Measurements from ENCODE around the gene EPB41L5.
A peak's percentile ranks its signal among the peaks of the same experiment; 100 is the strongest.
"Not testable (repeated sequence)": the region's sequence is repeated elsewhere in the genome, so short reads cannot be mapped to it uniquely, and the experiment has no call there.

Gene EPB41L5

DNA sequence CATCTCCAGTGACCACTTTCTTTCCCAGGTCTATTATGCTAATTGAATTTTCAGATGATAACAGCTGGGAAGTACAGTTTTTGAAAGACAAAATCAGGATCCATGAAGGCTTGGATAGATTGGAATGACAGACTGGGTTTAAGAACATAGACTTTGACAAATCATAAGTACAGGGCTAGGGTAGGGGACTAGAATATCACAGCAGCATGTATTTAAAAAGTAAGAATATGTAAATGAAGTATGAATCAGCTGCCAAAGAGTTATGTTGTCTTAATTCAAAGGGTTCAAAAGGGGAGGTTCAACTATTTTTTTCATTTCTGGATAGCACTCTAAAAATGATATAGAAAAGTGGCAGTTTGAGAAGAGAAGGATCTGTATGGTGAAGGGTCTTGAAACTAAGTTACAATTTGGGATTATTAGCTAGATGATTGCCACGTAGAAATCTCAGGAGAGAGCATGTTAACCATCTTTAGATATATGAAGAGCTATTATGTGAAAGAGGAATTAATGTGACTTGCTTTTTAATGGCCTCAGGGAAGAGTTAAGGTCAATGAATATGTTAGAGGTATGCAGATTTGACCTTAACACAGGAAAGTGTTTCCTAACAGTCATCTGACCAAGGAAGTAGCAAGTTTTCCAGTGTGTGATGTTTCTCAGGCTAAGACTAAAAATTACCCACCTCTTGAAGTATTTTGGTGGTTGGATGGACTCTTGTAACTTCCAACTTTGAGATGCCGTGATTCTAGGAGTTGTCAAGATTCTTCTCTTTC lies 128.6 kb downstream of the EPB41L5 start:
- DNase-seq (ENCODE audit: low spot score) = no peak

DNA sequence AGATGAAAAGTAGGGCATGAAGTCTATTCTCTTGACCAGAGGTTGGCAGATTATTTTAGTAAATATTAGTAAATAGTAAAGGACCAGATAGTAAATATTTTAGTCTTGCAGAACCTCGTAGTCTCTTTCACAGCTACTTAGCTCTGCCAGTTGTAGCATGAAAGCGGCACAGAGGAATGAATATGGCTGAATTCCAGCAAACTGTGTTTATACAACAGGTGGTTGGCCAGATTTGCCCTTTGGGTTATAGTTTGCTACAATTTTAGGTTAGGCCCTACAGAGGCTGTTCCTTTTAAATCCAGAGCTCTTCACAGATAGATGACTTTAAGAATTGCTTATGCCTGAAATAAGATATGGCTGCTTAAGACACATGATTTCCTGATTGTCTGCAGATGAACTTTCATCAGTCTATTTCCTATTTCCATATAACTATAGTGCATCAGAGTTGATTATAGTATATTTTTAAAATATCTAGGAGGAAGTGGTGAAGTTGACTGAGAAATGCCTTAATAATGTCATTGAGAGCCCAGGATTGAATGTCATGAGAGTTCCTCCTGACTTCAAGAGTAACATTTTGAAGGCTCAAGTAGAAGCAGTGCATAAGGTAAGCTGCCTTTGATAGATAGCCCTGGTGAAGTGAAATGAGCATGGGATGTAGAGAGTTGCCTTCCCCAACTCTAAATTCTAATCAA lies 129.8 kb downstream of the EPB41L5 start:
- DNase-seq (ENCODE audit: low spot score) = no peak

DNA sequence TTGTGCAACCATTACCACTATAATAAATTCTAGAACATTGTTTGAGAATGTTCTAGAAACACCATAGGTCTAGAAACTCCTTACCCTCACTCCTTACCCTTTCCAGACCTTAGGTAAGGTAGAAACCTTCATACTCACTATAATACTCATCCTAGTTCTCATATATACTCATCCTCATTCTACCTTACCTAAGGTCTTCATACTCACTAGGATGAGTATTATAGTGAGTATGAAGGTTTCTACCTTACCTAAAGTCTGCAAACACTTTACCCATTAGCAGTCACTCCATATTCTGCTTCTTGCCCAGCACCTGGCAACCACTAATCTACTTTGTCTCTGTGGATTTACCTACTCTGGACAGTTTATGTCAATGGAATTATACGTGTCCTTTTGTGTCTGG lies 135.4 kb downstream of the EPB41L5 start:
- DNase-seq (ENCODE audit: low spot score) = no peak

DNA sequence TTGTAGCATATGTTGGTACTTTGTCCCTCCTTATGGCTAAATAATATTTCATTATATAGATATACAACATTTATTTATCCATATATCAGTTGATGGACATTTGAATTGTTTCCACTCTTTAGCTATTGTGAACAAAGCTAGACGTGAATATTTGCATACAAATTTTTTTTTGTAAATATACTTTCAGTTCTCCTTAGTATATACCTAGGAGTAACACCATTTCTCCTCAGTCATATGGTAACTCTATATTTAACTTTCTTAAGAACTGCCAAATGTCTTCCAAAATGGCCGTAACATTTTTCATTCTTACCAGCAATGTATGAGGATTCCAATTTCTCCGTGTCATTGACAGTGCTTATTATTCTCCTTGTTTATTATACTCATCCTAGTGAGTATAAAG lies 135.8 kb downstream of the EPB41L5 start:
- no peak for DNase-seq (ENCODE audit: low spot score)

DNA sequence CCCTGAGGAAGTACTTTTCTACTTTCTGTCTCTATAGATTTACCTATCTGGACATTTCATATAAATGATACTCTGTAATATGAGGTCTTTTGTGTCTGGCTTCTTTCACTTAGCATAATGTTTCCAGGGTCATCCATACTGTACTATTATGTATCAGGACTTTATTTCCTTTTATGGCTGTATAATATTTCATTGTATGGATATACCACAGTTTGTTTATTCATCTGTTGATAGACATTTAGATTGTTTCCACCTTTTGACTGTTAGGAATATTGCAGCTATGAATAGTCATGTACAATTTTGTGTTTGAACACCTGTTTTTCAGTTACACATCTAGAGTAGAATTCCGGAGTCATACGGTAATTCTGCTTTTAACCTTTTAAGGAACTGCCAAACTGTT lies 136.5 kb downstream of the EPB41L5 start:
- DNase-seq (ENCODE audit: low spot score) = no peak

DNA sequence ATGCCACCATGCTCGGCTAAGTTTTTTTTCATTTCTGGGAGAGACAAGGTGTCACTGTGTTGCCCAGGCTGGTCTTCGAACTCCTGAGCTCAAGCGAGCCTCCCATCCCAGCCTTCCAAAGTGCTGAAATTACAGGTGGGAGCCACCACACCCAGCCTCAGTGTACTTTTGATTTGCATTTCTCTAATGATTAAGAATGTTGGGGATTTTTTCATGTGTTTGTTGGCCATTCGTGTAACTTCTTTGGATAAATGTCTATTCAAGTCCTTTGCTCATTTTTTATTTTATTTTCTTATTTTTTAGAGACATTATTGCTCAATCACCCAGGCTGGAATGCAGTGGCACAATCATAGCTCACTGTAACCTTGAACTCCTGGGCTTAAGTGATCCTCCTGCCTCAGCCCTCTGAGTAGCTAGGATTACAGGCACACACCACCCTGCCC lies 137.2 kb downstream of the EPB41L5 start:
- no peak for DNase-seq (ENCODE audit: low spot score)

DNA sequence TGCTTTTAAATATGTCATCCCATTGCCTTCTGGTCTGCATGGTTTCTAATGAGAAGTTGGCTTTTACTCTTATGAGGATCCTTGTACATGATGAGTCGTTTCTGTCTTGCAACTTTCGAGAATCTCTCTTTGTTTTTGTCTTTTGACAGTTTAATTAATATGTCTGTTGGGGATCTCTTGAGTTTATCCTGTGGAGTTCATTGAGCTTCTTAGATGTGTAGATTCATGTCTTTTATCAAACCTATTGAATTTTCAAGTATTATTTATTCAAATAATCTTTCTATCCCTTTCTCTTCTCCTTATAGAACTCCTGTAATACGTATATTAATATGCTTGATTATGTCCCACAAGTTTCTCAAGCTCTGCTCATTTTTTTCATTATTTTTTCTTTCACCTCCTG lies 142.4 kb downstream of the EPB41L5 start:
- no peak for DNase-seq (ENCODE audit: low spot score)

DNA sequence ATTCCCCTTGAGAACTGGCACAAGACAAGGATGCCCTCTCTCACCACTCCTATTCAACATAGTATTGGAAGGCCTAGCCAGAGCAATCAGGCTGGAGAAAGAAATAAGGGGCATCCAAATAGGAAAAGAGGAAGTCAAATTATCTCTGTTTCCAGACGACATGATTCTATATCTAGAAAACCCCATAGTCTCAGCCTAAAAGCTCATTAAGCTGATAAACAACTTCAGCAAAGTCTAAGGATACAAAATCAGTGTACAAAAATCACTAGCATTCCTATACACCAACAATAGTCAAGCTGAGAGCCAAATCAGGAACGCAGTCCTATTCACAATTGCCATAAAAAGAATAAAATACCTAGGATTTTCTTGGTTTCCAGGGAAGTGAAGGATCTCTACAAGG lies 145.8 kb downstream of the EPB41L5 start:
- not testable (repeated sequence) for DNase-seq (ENCODE audit: low spot score)

DNA sequence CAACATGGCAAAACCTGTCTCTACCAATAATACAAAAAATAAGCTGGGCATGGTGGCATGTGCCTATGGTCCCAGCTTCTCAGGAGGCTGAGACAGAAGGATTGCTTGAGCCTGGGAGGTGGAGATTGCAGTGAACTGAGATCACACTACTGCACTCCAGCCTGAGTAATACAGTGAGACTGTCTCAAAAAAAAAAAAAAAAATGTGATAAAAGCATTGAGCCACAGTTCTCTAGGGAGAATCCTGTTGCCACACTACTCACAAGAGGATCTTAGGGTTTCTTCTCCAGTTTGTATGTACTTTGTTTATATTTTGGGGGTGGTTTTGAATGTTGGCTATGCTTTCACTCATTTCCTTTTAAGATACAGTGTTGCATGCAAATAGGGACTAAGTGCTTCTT lies 148.3 kb downstream of the EPB41L5 start:
- DNase-seq (ENCODE audit: low spot score) = no peak

DNA sequence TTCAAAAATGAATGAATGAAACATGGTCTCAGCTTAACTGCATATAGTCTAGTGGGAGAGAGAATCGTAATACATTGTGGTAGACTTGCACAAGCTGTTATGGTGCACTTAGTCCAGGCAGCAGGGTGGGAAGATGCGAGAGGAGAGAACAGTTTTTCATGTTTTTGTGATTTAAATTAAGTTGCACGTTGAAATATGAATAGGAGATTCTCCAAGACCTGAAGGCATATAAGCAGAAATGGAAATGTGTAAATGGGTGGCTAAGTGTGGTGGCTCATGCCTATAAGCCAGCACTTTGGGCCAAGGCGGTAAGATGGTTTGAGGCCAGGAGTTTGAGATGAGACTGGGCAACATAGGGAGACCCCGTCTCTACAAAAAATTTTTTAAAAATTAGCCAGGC lies 149.8 kb downstream of the EPB41L5 start:
- no peak for DNase-seq (ENCODE audit: low spot score)

DNA sequence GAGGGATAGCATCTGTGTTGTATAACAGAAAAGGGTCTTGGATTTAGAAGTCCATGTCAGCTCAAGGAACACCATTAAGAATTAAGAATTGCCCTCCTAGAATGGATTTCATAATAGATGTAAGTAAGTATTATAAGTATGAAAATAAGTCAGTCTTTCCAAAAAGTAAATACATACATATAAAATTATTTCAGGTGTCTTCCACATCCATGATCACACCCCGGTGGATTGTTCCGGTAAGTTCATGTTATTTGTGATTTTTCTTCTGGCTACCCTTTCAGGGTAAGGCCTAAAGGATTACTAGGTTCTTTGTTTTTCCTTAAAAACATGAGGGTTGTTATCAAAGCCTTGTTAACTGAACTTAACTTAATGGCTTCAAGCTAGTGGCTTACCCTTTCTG lies 154.4 kb downstream of the EPB41L5 start:
- no peak for DNase-seq (ENCODE audit: low spot score)

DNA sequence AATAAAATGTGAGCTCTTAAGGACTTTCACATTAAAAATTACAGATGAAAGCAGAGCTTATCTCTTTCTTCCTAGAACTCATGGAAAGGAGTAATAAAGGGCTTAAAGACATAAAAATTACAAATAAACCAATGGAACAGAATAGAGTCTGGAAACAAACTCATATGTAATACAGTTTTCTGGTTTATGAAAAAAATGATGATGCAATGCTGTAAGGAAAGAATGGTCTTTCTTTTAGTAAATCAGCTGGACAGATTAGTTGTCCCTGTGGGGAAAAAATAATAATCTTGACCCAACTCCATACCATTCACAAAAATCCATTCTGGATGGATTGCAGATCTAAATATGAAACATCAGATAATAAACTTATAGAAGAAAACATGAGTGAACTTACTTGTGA lies 156.1 kb downstream of the EPB41L5 start:
- no peak for DNase-seq (ENCODE audit: low spot score)

DNA sequence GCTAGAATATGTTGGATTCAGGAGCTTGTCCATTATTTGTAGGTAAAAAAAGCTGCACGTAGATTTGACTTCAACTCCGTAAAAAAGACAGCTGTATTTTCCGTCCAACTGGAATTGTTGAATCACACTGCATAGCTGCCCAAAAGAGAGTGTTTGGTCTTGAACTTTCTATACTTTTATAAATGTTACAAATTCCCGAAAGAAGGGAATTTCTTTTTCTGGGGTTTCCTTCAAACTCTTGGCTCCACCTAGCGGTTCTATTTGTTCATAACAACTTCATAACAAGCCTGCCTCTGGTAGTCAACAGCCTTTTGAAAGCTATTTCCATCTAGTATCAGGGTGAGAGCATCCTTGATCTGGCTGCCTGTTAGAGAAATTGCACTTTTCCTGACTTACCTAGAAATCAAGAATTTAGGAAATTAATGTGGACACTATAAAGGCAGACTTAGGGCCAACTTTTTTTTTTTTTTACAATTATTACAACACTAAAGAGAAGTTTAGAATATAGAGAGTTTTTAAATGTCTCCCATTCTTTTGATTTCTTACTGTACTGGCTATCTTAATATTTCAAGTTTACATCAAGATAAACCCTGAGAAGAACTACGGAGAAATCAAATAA lies 162.2 kb downstream of the EPB41L5 start:
- peak; percentile 59 for DNase-seq (ENCODE audit: low spot score)

DNA sequence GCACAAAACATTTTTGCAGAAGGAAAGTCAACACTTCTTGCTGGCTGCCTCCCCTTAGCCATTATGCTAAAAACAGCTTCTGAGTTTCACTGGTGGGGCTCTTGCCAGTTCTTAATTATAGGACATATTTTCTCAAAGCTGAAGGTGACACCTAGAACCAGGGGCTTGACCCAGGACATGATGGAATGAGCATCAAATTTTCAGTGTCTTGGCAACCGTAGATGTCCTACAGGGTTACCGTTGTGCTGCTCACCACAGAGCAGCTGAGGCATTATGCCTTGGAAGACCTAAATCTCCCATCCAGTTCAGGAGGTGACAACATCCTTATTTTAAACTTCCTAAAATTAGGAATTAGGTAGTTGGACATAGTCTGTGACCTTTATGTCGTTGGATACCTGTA lies 163.6 kb downstream of the EPB41L5 start:
- DNase-seq (ENCODE audit: low spot score) = no peak

DNA sequence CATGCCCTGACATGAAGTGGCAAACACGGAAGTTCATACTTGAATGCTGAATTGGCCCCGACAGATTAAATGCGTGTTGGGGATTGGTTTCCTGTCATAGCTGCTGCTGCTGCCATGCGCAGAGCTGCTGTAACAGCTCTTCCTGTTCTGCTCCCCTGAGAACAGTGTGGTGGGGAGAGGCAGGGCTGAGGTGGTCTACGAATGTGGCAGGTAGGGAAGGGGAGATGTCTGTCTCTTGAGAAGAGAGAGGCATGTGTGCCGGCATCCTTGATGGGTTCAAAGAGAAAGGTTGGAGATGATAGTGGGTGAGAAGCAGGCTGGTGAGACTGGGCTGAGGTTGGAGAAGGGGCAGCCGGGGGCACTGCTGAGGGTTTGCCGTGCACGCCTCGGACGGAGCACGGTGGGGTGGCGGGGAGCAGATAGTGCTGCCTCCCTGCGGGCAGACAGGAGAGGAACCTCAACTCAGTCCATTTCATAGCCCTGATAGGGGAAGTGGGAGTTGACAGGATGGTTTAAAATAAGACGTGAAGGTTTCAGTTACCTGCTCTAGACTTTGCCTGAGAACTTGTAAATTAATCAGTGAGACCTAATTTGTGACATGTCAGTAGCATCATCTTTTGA lies 164.2 kb downstream of the EPB41L5 start:
- peak; percentile 87 for DNase-seq (ENCODE audit: low spot score)

DNA sequence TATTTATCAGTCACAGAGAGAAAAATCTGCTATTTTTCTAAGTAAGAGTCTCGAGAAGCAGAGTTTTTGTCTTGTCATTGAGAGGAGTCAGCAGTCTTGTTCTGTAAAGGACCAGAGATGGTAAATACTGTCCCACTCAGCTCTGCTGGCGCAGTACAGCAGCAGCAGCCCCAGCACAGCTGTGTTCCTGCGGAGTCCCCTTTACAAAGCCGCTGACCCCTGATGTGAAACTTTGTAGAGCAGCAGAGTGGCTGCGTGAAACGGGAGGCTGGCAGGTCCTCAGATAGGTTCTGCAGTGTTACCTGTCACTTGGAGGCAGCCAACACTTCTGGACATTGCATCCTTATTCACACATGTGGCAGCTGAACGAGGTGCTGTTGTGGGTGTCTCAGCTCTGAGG lies 165.1 kb downstream of the EPB41L5 start:
- no peak for DNase-seq (ENCODE audit: low spot score)

DNA sequence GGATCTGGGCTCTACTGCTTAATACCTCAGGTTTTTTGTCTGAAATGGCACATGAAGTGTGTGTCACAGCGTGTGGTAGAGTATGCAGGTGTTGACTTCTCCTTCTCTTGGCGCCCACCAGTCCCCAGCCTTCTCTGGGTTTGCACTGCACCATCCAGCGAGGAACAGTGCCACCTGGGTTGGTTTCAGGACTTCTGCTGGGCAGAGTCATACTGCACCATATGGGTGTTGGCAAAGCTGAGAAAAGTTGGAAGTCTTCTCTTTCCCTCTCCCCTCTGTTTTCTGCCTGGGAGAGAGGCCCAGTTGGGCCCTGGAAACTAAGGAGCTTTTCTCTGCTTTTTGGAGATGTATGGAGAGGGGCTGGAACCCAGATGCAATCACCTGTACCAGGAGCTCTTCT lies 166.5 kb downstream of the EPB41L5 start:
- DNase-seq (ENCODE audit: low spot score) = no peak

DNA sequence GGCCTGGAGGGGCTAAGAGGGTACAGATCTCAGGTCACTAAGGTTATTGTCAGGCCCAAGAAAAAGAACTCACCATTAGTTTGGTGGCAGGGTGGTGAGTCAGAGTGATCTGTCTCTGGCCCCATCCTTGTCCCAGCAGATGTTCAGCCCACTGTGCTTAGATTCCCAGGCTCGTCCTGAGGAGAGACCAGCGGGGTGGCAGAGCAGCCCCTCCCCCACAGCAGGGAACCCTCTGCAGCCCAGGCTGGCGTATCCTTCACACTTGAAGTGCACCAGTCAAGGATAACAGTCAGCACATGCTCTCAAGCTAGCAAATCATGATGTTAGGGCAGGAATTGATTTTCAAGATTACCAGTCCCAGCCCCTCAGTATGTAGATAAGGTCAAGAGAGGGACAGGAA lies 167.2 kb downstream of the EPB41L5 start:
- no peak for DNase-seq (ENCODE audit: low spot score)

DNA sequence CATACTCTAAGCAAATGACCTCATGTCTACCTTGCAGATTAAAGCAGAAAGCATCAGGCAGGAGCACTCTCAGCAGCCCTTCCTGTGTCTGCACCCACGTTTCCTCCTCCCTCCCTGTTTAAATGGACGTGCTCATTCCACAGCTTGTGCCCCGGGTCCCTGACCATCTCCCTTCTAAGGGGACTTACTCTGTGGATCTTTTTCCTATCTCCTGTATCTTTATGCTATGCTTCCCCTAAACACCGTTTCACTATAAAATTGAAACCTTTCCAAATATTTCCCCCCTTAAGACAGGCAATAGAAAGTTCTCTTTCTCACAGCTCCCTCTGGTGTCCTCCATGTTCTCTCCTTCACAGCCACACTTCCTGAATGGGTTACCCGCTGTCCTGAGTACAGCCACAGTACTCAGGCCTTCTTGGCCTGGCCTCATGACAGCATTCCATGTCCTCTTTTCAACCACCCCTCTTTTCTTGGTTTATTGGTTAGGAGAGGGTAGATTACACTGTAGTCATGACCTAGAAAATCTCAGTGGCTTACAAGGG lies 169.2 kb downstream of the EPB41L5 start:
- no peak for DNase-seq (ENCODE audit: low spot score)

DNA sequence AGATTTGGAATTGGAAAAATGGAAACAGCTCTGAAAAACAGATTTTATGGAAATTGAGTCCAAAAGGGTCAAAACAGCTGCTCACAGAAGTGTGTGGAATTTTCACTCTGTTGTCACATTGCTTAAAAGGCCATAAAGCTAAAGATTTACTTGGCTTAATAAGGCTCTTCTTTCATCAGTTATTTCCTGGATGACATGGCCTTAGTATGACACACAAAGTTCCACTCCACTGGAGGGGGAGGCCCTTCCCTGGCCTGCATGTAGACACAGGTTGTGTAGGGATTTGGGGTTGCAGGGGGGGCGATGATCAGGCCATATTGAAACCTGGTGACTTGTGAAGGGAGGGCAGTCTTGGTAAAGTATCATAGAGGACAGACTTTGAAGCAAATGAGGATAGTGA lies 176.3 kb downstream of the EPB41L5 start:
- DNase-seq (ENCODE audit: low spot score) = no peak

DNA sequence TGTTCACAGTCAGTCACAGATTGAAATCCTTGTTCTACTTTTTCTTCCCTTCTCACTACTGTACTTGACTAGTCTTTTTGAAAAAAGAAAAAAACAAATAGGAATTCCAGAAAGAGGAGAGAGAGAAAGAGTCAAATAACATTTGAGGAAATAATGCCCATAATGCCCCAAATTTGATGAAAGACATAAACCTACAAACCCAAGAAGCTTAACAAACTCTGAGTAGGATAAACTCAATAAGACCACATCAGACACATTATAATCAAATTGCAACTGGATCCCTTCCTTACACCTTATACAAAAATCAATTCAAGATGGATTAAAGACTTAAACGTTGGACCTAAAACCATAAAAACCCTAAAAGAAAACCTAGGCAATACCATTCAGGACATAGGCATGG lies 179.4 kb downstream of the EPB41L5 start:
- DNase-seq (ENCODE audit: low spot score) = no peak

DNA sequence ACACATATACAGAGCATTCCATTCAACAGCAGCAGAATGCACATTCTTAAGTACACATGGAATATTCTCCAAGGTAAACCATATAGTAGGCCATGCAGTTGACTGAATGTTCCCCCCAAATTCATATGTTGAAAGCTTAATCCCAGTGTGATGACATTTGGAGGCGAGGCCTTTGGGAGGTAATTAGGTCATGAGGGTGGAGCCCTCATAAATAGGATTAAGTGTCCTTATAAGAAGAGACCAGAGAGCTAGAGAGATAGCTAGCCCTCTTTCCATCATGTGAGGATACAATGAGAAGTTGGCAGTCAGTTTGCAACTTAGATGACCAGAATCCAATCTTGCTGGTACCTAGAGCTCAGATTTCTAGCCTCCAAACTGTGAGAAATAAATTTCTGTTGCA lies 182.7 kb downstream of the EPB41L5 start:
- no peak for DNase-seq (ENCODE audit: low spot score)
